Measurements from ENCODE around the gene AAK1.

DNA sequence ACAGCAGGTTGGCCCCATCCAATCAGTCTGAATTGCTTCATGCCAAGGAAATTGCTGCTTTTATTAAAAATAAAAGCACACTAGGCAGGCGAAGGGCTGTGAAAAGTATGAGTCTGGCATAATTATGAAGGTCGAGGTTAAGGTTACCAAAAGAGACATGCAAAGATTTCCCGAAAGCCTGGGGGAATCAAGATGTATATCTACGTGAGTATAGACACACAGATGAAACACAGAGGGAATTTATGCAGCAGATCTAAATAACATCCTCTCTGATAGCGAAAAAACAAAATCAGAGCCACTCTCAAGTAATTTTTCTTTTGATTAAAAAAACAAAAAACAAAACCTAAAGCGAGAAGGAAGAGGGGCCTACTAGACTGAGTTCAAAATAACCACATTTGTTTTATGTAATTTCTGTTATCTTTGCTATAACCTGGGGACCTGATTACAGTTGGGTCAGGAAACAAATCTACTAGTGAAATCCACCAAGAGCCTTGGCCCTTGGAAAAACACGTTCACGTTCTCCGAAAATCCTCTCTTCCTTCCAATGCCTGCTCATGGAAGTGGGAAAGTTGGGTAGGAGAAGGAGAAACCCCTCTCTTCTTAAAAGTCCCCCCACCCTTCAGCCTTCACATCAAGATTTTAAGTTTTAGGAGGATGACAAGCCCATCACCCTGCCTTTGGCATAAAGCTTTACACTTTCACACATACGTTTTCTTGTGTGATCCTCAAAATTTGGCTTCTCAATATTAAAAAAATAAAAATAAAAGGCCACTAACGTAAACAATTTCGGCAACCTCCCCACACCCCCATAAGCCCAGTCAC, 1.4 kb downstream of the AAK1 start:
- TF ChIP-seq YY1 (IDR thresholded peaks at IDR 0.05; ENCODE audit: low read depth) (no peak), NFIC (IDR thresholded peaks at IDR 0.05) (no peak), EP300 (IDR thresholded peaks at IDR 0.05; ENCODE audit: borderline replicate concordance) (no peak)
- TF ChIP-seq, protein P1, sequence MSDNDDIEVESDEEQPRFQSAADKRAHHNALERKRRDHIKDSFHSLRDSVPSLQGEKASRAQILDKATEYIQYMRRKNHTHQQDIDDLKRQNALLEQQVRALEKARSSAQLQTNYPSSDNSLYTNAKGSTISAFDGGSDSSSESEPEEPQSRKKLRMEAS (IDR thresholded peaks at IDR 0.05) = no peak

Measured in Ishikawa (cell line).